Naive B cell (primary cell): ENCODE measurements around the gene CYBA. TPM values are rescaled to one million over a fixed set of nuclear protein-coding genes. Genes with fewer than 3 reads are reported as not detected.

ENCODE experiments used
- ATAC-seq, 2 donors: fragments of 150-1000 bp; cut with Tn5 transposase; 2 replicates each; pipeline ENCODE4 v1.10.0; 2021; ENCODE audit warnings: low read depth in 2 of 2, mild to moderate bottlenecking in 2 of 2, moderate library complexity in 2 of 2
- DNase-seq: peaks from one replicate; pipeline ENCODE4 v3.0.0; 2022
- H3K27ac Mint-ChIP-seq, 6 donors: one replicate each; pipeline ENCODE4 v1.8.0; 2020 to 2022; ENCODE audit warnings: mild to moderate bottlenecking in 6 of 6, mixed read lengths in 6 of 6, moderate library complexity in 5 of 6, inconsistent platforms in 2 of 6
- H3K27me3 Mint-ChIP-seq, 3 donors: one replicate each; pipeline ENCODE4 v1.8.0; 2021 to 2022; ENCODE audit warnings: mixed read lengths in 3 of 3, mild to moderate bottlenecking in 1 of 3
- H3K36me3 Mint-ChIP-seq, 2 donors: one replicate each; pipeline ENCODE4 v1.8.0; 2020 to 2022; ENCODE audit warnings: mixed read lengths in 2 of 2, inconsistent platforms in 1 of 2, mild to moderate bottlenecking in 1 of 2
- H3K4me1 Mint-ChIP-seq, 3 donors: one replicate each; pipeline ENCODE4 v1.8.0; 2020 to 2022; ENCODE audit warnings: mixed read lengths in 3 of 3, inconsistent platforms in 1 of 3, mild to moderate bottlenecking in 1 of 3, moderate library complexity in 1 of 3
- H3K4me3 Mint-ChIP-seq, 8 donors: one replicate each; pipeline ENCODE4 v1.8.0; 2020 to 2022; ENCODE audit warnings: mild to moderate bottlenecking in 8 of 8, mixed read lengths in 8 of 8, moderate library complexity in 8 of 8, inconsistent platforms in 2 of 8
- H3K9me3 Mint-ChIP-seq, 7 donors: one replicate each; pipeline ENCODE4 v1.8.0; 2020 to 2022; ENCODE audit warnings: mixed read lengths in 7 of 7, mild to moderate bottlenecking in 5 of 7, inconsistent platforms in 2 of 7, moderate library complexity in 1 of 7
- polyA plus RNA-seq, 6 donors: library from polyadenylated mRNA; unstranded; fragments of 300-500 nt; fragmentation: Illumina TruSeq; gene quantifications; one replicate each; pipeline ENCODE4 v1.2.3, GENCODE V29; 2021; ENCODE audit warnings: low read depth in 6 of 6

The CYBA gene
- polyA plus RNA-seq, 6 donors from 2014 or later, result 1,408 to 2,468 (median 1,616) TPM

- Mint-ChIP-seq H3K4me1 (peaks cover 0 to 11% (median 3%) of the 10 kb centered on the region in 3 donors), H3K36me3 (peaks cover 9 to 16% of the 10 kb centered on the region in 2 donors), H3K27ac (peak overlapping the region in 1 of 6 donors; percentile 49), H3K27me3 (no peaks in the 10 kb centered on the region), H3K9me3 (no peaks in the 10 kb centered on the region), H3K4me3 (peak overlapping the region in 1 of 8 donors; percentile 15)
- no peak for DNase-seq
- peak in 1 of 2 donors; percentile 74 for ATAC-seq
Observed at GRCh38 chr16:88599825-88600538, 50.9 kb downstream of the CYBA start.

- Mint-ChIP-seq H3K4me1 (peaks cover 0 to 14% (median 3%) of the 10 kb centered on the region in 3 donors), H3K27me3 (no peaks in the 10 kb centered on the region), H3K9me3 (no peaks in the 10 kb centered on the region), H3K36me3 (peaks cover 9 to 16% of the 10 kb centered on the region in 2 donors), H3K27ac (peak overlapping the region in 4 of 6 donors; percentile 49 to 80 (median 78)), H3K4me3 (no peak overlapping the region)
- DNase-seq, result no peak
- no peak for ATAC-seq
Observed at GRCh38 chr16:88599092-88599733, 51.6 kb downstream of the CYBA start.

- Mint-ChIP-seq H3K4me3 (no peak overlapping the region), H3K36me3 (peaks cover 9 to 16% of the 10 kb centered on the region in 2 donors), H3K27me3 (no peaks in the 10 kb centered on the region), H3K27ac (no peak overlapping the region), H3K4me1 (peaks cover 4 to 17% (median 7%) of the 10 kb centered on the region in 3 donors), H3K9me3 (no peaks in the 10 kb centered on the region)
- no peak for DNase-seq
- no peak for ATAC-seq
Observed at GRCh38 chr16:88597856-88598491, 52.9 kb downstream of the CYBA start.

- no peak for DNase-seq
- ATAC-seq, result no peak
- Mint-ChIP-seq H3K27ac (peak overlapping the region in 1 of 6 donors; percentile 52), H3K4me1 (peaks cover 9 to 14% (median 11%) of the 10 kb centered on the region in 3 donors), H3K9me3 (no peaks in the 10 kb centered on the region), H3K36me3 (peaks cover 9% of the 10 kb centered on the region in 2 donors), H3K4me3 (no peak overlapping the region), H3K27me3 (no peaks in the 10 kb centered on the region)
Observed at GRCh38 chr16:88596483-88596882, 54.4 kb downstream of the CYBA start.

- peaks cover 8 to 9% of the 10 kb centered on the region in 2 donors for H3K36me3 Mint-ChIP-seq
- ATAC-seq (no peak), DNase-seq (no peak)
- no peaks in the 10 kb centered on the region for H3K27me3 Mint-ChIP-seq
- peaks cover 9 to 14% (median 11%) of the 10 kb centered on the region in 3 donors for H3K4me1 Mint-ChIP-seq
- no peaks in the 10 kb centered on the region for H3K9me3 Mint-ChIP-seq
- H3K27ac Mint-ChIP-seq, result no peak overlapping the region
- H3K4me3 Mint-ChIP-seq, result no peak overlapping the region
Observed at GRCh38 chr16:88595921-88596320, 54.9 kb downstream of the CYBA start.

- H3K9me3 Mint-ChIP-seq, result no peaks in the 10 kb centered on the region
- DNase-seq (no peak), ATAC-seq (no peak)
- peak overlapping the region in 1 of 8 donors; percentile 5 for H3K4me3 Mint-ChIP-seq
- no peaks in the 10 kb centered on the region for H3K27me3 Mint-ChIP-seq
- peaks cover 8 to 9% of the 10 kb centered on the region in 2 donors for H3K36me3 Mint-ChIP-seq
- peaks cover 9 to 14% (median 11%) of the 10 kb centered on the region in 3 donors for H3K4me1 Mint-ChIP-seq
- peak overlapping the region in 2 of 6 donors; percentile 26 to 36 for H3K27ac Mint-ChIP-seq
Observed at GRCh38 chr16:88595101-88595500, 55.8 kb downstream of the CYBA start.

GRCh38 chr16:88593910-88594309, 56.9 kb downstream of the CYBA start:
- no peaks in the 10 kb centered on the region for H3K9me3 Mint-ChIP-seq
- H3K27ac Mint-ChIP-seq, result no peak overlapping the region
- no peak overlapping the region for H3K4me3 Mint-ChIP-seq
- H3K4me1 Mint-ChIP-seq, result peaks cover 9 to 12% (median 11%) of the 10 kb centered on the region in 3 donors
- H3K27me3 Mint-ChIP-seq, result no peaks in the 10 kb centered on the region
- DNase-seq (no peak), ATAC-seq (no peak)
- H3K36me3 Mint-ChIP-seq, result peaks cover 8 to 9% of the 10 kb centered on the region in 2 donors

GRCh38 chr16:88593489-88593888, 57.4 kb downstream of the CYBA start:
- Mint-ChIP-seq H3K4me1 (peaks cover 9 to 12% (median 11%) of the 10 kb centered on the region in 3 donors), H3K4me3 (no peak overlapping the region), H3K27me3 (no peaks in the 10 kb centered on the region), H3K9me3 (no peaks in the 10 kb centered on the region), H3K36me3 (peaks cover 8 to 10% of the 10 kb centered on the region in 2 donors), H3K27ac (no peak overlapping the region)
- DNase-seq, result no peak
- ATAC-seq, result no peak

Other genes with a start within 250 kb of the CYBA start
- under 1 TPM; 0.09 to 0.46 (median 0.28) TPM for gene ZFPM1, start 197.8 kb downstream of the CYBA start, polyA plus RNA-seq
- 10 to 100 TPM in 2 of 6 donors, 1 to 10 TPM in 4; 2.5 to 21.7 (median 9.0) TPM for gene ZC3H18, start 80.7 kb downstream of the CYBA start, polyA plus RNA-seq
- gene IL17C, start 12.5 kb downstream of the CYBA start, polyA plus RNA-seq, result 1 to 10 TPM in 1 of 6 donors, under 1 TPM in 3, not detected in 2; 0.39 to 1.3 (median 0.86) TPM
- 10 to 100 TPM in 5 of 6 donors, 1 to 10 TPM in 1; 9.7 to 36.1 (median 18.2) TPM for gene MVD, start 12.0 kb upstream of the CYBA start, polyA plus RNA-seq
- gene SNAI3, start 35.5 kb upstream of the CYBA start, polyA plus RNA-seq, result 1 to 10 TPM; 1.4 to 9.0 (median 5.9) TPM
- 10 to 100 TPM; 28.0 to 42.5 (median 33.0) TPM for gene RNF166, start 55.4 kb upstream of the CYBA start, polyA plus RNA-seq
- 10 to 100 TPM in 5 of 6 donors, 1 to 10 TPM in 1; 9.8 to 16.8 (median 13.1) TPM for gene CTU2, start 55.5 kb upstream of the CYBA start, polyA plus RNA-seq
- gene PIEZO1, start 134.2 kb upstream of the CYBA start, polyA plus RNA-seq, result 10 to 100 TPM in 2 of 6 donors, 1 to 10 TPM in 4; 4.0 to 17.2 (median 6.2) TPM
- gene CDT1, start 152.7 kb upstream of the CYBA start, polyA plus RNA-seq, result under 1 TPM in 5 of 6 donors, not detected in 1; 0.08 to 0.27 (median 0.17) TPM
- 100 to 1,000 TPM; 330 to 484 (median 384) TPM for gene APRT, start 160.9 kb upstream of the CYBA start, polyA plus RNA-seq
- gene GALNS, start 205.9 kb upstream of the CYBA start, polyA plus RNA-seq, result 10 to 100 TPM in 3 of 6 donors, 1 to 10 TPM in 3; 6.1 to 21.4 (median 9.5) TPM
- 100 to 1,000 TPM in 1 of 6 donors, 10 to 100 TPM in 5; 87.3 to 100 (median 90.9) TPM for gene TRAPPC2L, start 206.1 kb upstream of the CYBA start, polyA plus RNA-seq
- gene PABPN1L, start 215.6 kb upstream of the CYBA start, polyA plus RNA-seq, result not detected